GM18907 (cell line): Measurements from ENCODE around the gene CADPS.
A peak's percentile ranks its signal among the peaks of the same experiment; 100 is the strongest.

Experiments
- ATAC-seq: cut with Tn5 transposase; IDR thresholded peaks from one replicate; pipeline ENCODE4 v1.9.1; 2021; ENCODE audit warnings: mild to moderate bottlenecking, moderate library complexity; ENCODE audit not compliant: unreplicated experiment

The CADPS gene

GRCh38 chr3:62699728-62700127, 175.5 kb downstream of the CADPS start:
- ATAC-seq: no peak

- no peak for ATAC-seq
Measured at GRCh38 chr3:62696011-62696410, 179.2 kb downstream of the CADPS start.

GRCh38 chr3:62688812-62689211, 186.4 kb downstream of the CADPS start:
- ATAC-seq: no peak

DNA sequence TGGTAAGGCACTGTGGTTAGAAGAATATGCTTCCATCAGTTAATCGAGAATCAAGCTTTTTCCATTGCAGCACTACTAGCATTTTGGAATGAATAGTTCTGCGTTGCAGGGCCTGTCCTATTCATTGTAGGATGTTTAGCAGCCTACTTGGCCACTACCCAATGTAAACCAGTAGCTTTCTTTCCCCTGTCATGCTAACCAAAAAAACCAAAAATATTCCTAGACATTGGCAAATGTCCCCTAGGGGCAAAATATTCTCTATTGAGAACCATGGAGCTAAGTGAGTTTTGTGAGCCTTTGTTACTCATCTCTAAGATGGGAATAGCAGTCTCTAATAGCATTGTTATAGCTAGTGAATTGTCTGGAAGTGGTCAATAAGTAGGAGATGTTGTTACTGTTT, 187.2 kb downstream of the CADPS start:
- no peak for ATAC-seq

DNA sequence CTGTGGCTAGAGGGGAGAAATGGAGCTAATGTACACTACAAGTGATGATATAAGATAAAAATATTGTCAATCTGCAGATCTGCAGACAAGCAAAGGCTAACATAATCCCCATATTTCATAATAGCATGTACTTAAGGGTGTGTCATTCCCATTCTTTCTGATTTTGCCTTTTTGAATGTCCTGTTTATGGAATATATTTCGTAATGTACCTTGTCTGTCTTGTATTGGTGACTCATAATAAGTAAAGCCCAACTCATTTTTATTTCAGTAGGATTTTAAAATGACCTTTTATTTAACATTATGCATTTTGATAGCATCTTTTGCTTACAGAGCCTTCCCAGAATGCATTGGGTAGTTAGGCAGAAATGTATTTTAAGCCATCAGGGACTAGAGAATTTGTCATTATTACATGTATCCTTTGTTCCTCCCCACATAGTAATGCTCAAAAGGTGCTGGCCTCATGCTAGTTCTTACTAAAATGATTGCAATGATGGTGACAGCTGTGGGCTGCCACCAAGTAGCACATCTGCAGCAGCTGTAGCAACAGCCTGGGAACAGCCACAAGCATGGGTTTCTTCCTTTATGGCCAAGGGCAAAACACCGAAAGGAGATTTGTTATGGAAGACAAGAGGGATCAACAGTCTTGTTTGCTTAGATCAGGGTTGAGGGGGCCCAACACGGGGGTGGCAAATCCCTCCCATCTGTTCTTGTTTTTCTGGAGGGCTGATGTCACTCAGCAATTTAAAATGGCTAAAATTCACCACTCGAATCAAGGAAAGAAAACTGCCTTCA, 188.5 kb downstream of the CADPS start:
- no peak for ATAC-seq

GRCh38 chr3:62682826-62683225, 192.4 kb downstream of the CADPS start:
- no peak for ATAC-seq

DNA sequence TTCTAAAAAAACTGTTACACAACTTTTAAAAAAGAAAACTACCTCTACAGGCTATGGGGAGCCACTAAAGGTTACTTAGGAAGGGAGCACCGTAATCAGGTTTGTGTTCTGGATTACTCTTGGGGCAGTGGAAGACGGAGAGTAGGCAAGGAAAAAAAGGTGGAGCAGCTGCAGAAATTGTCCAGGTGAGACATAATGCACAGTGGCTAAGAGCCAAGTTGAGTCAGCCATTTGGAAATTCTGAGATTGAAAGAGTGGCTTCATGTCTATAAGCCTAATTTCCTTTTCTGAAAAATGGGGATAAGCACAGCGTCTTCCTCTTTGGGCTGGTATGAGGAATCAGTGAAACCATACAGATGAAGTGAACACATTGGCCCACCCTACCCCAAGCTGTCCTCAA, 195.2 kb downstream of the CADPS start:
- ATAC-seq: no peak

DNA sequence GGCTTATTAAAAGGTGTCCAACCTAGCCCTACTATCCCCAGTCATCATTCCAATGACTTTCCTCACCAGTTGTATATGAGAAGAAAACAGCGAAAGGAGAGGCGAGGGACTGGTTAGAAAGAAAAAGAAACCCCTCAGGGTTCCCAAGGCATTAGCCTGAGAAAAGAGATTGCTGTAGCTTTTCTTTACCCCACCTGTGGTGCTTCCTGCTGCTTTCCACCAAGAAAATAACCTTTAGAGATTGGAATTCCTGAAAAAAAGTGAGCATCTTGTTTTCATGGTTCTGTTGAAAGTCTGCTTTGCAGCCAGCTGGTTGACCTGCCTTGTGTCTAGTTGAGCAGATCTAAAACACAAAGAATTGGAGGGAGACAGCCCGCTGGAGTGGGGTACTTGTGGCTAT, 196.4 kb downstream of the CADPS start:
- no peak for ATAC-seq

DNA sequence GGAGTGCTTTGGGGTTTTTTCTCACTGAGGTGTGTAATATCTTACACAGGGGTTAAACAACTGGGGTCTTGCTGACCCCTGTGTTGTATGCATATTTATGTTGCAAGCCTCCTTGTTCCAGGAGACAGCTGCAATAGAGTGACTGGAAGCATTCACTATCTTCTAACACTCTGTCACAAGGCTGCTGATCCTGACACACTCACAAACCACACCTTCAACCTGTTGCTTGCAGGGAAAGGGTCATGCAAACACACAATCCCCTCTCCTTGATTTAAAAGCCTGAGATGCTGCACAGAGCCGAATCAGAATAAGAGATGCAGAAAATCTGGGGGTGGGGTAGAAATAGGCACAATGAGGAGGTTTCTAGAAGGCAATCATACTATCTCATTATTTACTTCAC, 197.3 kb downstream of the CADPS start:
- ATAC-seq: no peak

DNA sequence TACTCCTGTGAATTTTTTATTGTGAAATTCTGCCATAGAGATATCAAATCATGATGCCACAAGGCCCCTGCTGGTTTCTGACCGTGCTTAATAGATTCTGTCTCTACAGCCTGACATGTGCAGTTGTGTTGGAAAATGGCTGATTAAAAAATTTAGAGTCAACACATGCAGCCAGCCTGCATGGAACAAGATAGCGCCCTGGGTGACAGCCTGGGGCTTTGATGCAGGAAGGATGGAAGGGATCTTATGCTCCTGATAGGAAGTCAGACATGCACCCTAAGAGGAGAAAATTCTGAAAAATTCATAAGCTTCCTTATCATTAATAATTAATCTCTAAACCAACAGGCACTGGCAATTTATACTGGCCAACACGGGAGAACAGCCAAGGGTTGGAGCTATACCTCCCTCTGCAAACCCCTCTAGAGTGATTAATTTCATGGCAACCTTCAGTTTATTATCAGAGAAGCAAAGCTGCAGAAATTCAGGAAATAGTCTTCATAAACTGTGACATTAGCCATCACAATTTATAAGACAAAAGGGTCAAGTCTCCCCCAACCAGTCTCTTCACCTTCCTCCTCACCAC, 198.4 kb downstream of the CADPS start:
- ATAC-seq: no peak

GRCh38 chr3:62675492-62675891, 199.7 kb downstream of the CADPS start:
- no peak for ATAC-seq

GRCh38 chr3:62672988-62673313, 202.3 kb downstream of the CADPS start:
- no peak for ATAC-seq

DNA sequence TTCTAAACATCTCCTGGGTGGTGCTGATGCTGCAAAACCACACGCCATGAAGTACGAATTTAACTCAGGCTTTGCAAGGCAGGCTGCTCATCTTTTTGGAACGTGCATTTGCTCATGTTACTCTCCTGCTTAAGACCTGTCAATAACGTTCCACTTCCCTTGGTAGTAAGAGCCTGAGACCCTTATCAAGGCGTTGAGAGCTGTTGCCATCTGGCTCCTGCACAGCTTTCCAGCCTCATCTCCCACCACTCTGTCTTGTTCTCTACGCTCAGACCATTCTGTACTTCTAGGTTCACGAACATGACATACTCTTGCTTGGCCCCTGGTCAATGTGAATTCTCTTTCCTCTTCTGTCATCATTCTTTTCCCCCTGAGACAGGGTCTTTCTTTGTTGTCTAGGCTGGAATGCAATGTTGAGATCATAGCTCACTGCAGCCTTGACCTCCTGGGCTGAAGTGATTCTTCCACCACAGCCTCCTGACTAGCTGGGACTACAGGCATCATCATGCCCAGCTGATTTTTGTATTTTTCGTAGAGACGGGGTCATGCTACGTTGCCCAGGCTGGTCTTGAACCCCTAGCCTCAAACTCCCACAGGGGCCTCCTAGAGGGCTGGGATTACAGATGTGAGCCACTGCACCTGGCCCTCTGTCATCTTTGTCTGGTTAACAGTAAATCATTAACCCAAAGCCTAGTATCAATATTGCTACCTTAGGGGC, 202.8 kb downstream of the CADPS start:
- peak; percentile 96 for ATAC-seq

DNA sequence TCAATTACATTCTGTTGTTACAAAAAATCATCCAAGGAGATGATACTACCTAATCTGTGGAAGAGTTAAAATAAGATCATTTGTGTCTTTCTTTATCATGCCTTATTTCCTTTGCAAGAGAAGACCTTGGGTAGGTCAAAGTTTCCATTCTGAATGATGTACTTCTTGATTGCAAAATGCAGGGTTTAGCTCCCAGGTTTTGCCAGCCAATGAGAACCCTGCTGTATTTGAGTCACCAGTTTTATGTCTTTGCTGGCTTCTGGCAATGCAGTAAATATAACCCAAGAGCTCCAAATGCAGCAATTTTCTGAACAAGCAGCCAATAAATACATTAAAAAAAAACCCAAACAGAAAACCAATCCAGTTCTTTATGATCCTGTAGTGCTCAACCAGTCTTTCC, 204.9 kb downstream of the CADPS start:
- ATAC-seq: no peak

GRCh38 chr3:62669161-62669560, 206.1 kb downstream of the CADPS start:
- no peak for ATAC-seq

GRCh38 chr3:62667714-62668113, 207.5 kb downstream of the CADPS start:
- ATAC-seq: no peak

GRCh38 chr3:62665627-62666437, 209.4 kb downstream of the CADPS start:
- peak; percentile 93 for ATAC-seq

- no peak for ATAC-seq
Measured at GRCh38 chr3:62662677-62663076, 212.5 kb downstream of the CADPS start.

GRCh38 chr3:62659660-62660059, 215.6 kb downstream of the CADPS start:
- no peak for ATAC-seq

DNA sequence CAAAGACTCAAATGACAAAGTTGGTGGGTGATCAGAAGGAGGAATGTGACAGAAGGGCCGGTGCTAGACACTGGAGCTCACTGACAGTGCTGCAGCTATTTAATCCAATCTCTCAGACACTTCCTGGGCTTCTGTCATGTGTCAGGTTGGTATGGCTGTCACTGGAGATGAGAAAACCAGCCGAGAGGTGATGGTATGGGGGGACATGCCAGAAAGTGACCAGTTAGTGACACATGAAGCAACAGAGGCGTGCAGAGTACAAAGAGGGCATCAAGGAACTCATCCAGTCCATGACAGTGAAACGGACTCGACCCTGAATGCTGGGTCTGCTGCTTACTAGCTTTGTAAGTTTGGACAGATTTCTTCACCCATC, 219.5 kb downstream of the CADPS start:
- ATAC-seq: no peak

DNA sequence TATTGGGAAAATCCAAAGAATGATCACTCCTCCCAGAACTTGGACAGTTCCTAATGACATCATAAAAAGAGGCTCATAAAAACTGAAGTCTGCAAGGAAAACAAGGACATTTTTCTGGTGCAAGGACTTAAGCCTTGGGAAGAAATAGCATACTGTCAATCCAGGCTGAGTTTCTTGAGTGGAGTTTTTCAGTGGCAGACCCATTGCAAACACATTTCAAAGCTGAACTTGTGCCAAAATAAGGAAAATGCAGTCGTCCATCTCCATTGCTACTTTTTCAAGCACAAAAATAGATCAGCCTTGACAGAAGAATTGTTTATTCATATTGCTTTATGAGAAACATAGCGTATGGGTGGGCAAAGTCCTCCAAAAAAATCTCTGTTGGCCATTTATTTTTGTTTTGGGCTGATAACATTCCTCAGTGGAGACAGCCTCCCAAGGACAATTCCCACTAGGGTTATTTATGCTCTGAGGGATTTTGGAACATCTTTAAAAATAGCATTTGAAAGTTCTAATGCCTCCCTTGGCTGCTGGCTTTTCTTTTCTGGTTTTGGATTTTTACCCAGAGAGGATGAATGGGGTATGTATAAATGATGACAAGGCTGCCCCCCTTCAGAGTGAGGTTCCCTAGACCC, 220.0 kb downstream of the CADPS start:
- no peak for ATAC-seq
